ENCODE data around the gene AARS2. TPM values are rescaled to one million over a fixed set of nuclear protein-coding genes. Genes with fewer than 3 reads are reported as not detected.

The AARS2 gene
- total and polyA plus RNA-seq, 2 of the 8 experiments (the other 6 are each of a cell fraction or from before 2014, with no cell fraction given) = 8.6 to 20.4 TPM

GRCh38 chr6:44266347-44266746 is 46.8 kb downstream of the AARS2 start:
- Histone ChIP-seq H4K91ac (replicated peaks; ENCODE audit: insufficient read length, low read length) (peak overlapping the region; percentile 58), H3K18ac (ENCODE audit: extremely low read depth, low read length) (no peak overlapping the region), H2AFZ (ENCODE audit: low read length) (no peak overlapping the region), H3K23me2 (ENCODE audit: low read depth, low read length) (peaks cover 14% of the 10 kb centered on the region), H3K27ac (ENCODE audit: low read depth, low read length) (no peak overlapping the region), H2BK20ac (ENCODE audit: low read length) (0 out of 2 replicates have a peak overlapping the region, but pooled peaks have one; percentile 2), H3K9me3 (ENCODE audit: insufficient read depth in 2 of 2, low read depth in 1 of 2, low read length in 1 of 2) (no peaks in the 10 kb centered on the region), H4K5ac (ENCODE audit: insufficient read length, low read depth, low read length) (no peak overlapping the region), H3K56ac (replicated peaks; ENCODE audit: insufficient read length, low read depth, low read length) (no peak overlapping the region), H4K8ac (ENCODE audit: extremely low read depth, insufficient read depth, low read length) (no peak overlapping the region), H3K4me2 (ENCODE audit: insufficient read depth in 1 of 2, low read depth in 2 of 2, low read length in 2 of 2) (no peak overlapping the region), H2BK5ac (ENCODE audit: low read depth, low read length) (no peak overlapping the region), H3K27me3 (replicated peaks in 1 of 4; ENCODE audit: control insufficient read depth in 3 of 4, extremely low read depth in 1 of 4, insufficient read depth in 3 of 4, low read length in 3 of 4) (peaks cover 0 to 3% (median 0%) of the 10 kb centered on the region in 4 experiments; a peak in 2 of 7 replicates), H2BK15ac (ENCODE audit: low read length) (peak overlapping the region; percentile 29; the same call in 1 of the 2 replicates), H3K79me2 (ENCODE audit: control insufficient read depth in 1 of 2, insufficient read depth in 2 of 2, low read length in 2 of 2) (peaks cover 0 to 10% of the 10 kb centered on the region in 2 experiments; a peak in 1 of 4 replicates), H3K14ac (ENCODE audit: insufficient read length) (no peak overlapping the region), H2BK12ac (ENCODE audit: low read depth, low read length) (peak overlapping the region; percentile 77; the same call in 1 of the 2 replicates), H3K9ac (replicated peaks in 1 of 4; ENCODE audit: extremely low read depth in 1 of 4, low read depth in 3 of 4, low read length in 3 of 4) (no peak overlapping the region), H3K4me3 (ENCODE audit: extremely low read depth in 1 of 4, insufficient read depth in 2 of 4, low read depth in 3 of 4, low read length in 4 of 4) (no peak overlapping the region), H3K4me1 (replicated peaks in 1 of 4; ENCODE audit: control insufficient read depth in 3 of 4, insufficient read depth in 4 of 4, low read length in 3 of 4) (peaks cover 13 to 47% (median 22%) of the 10 kb centered on the region in 4 experiments), H3K36me3 (ENCODE audit: control insufficient read depth in 2 of 4, insufficient read depth in 4 of 4, low read length in 3 of 4) (peaks cover 0 to 2% (median under 1%) of the 10 kb centered on the region in 4 experiments; a peak in 2 of 8 replicates), H3K23ac (ENCODE audit: insufficient read length) (no peak overlapping the region), H2AK5ac (ENCODE audit: low read depth, low read length) (peak overlapping the region; percentile 76; the same call in 1 of the 2 replicates), H4K20me1 (replicated peaks in 1 of 2; ENCODE audit: control insufficient read depth in 1 of 2, insufficient read depth in 2 of 2, low read length in 2 of 2) (peaks cover 1 to 4% of the 10 kb centered on the region in 2 experiments), H2BK120ac (replicated peaks; ENCODE audit: low read depth, low read length) (no peak overlapping the region), H3K79me1 (ENCODE audit: low read depth, low read length) (peaks cover 7% of the 10 kb centered on the region; the same call in 1 of the 2 replicates), H3K4ac (replicated peaks; ENCODE audit: insufficient read length, low read depth, low read length) (no peak overlapping the region)
- 83% methylated on average over 3 of the region's 3 CpGs; no CpG with 5 or more reads in 1 of the 2 experiments for WGBS, 2 experiments (ENCODE audit: extremely low coverage in 1 of 2, insufficient coverage in 1 of 2, insufficient read length in 1 of 2, insufficient replicate concordance in 2 of 2, low coverage in 1 of 2, low lambda C conversion rate in 2 of 2, missing lambda C conversion rate in 1 of 2)
- FAIRE-seq (no peak), DNase-seq (ENCODE audit: low read depth in 1 of 2, low spot score in 2 of 2) (no peak)
- ChIA-PET CTCF (ENCODE audit: partially characterized antibody) (interaction anchor here (0.6 to 19.0 kb wide), 16 partner anchors 9 to 1254 kb away, joined by 3 to 330 read pairs (median 5); partner anchors contain the start of genes AARS2 and SPATS1), POLR2A (ENCODE audit: partially characterized antibody) (interaction anchor here (1.1 to 12.0 kb wide), 7 partner anchors 12 to 73 kb away, joined by 3 to 138 read pairs (median 15); partner anchors contain the start of genes HSP90AB1 and SLC35B2)
- no peak for TF ChIP-seq RFX5 (IDR thresholded peaks at IDR 0.05; ENCODE audit: borderline replicate concordance, low read depth, low read length)
- TF ChIP-seq SP4 (IDR thresholded peaks at IDR 0.05; ENCODE audit: low read length) = no peak
- TF ChIP-seq CHD1 (IDR thresholded peaks at IDR 0.05; ENCODE audit: low read depth, low read length) = no peak
- TF ChIP-seq BRCA1 (IDR thresholded peaks at IDR 0.05; ENCODE audit: low read depth, low read length) = no peak
- no peak for TF ChIP-seq SIRT6 (IDR thresholded peaks at IDR 0.05; ENCODE audit: low read length)
- no peak for TF ChIP-seq TBP (IDR thresholded peaks at IDR 0.05; ENCODE audit: low read depth, low read length)
- TF ChIP-seq SIX5 (IDR thresholded peaks at IDR 0.05; ENCODE audit: low read depth, low read length) = no peak
